ENCODE measurements around the gene SLC16A12.
A peak's percentile ranks its signal among the peaks of the same experiment; 100 is the strongest.
"Not testable (repeated sequence)": the region's sequence is repeated elsewhere in the genome, so short reads cannot be mapped to it uniquely, and the experiment has no call there.

Gene SLC16A12

DNA sequence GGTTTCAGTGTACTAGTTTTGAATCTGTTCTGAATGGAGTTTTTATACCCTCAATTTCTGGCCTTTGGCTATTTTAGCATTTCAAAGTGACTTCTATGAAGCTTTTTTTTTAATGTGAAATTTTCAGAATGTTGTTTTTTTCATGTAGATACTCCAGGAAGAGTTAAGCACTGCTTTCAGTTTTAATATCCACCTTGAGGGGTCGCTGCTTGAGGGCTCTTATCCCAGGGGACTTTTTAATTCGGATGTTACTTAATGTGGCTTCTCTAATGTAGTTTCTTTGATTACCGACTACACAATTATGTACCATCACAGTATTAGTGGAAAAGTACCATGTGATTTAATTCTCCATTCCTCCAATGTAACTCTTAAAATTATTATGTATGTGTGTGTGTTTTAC is 115.8 kb downstream of the SLC16A12 start:
- no peak for DNase-seq (ENCODE audit: low read depth in 3 of 3)

DNA sequence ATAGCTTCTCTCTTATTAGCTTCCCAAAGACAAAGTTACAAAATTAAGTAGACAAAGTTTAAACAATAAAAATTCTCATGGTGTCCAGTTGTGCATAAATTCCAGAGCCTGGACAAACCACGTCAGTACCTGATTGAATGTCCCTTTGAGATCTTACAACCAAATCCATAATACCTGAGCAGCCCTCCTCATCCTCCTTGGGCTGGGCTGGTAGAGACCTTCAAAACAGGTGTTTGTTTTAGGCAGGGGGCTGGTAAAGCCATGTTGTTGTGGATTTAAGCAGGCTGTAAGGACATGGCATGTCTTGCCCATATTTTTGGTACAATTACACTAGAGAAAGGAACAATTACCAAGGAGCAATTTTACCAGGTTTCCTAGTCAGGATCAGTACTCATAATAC is 118.9 kb downstream of the SLC16A12 start:
- DNase-seq (ENCODE audit: low read depth in 3 of 3): no peak

DNA sequence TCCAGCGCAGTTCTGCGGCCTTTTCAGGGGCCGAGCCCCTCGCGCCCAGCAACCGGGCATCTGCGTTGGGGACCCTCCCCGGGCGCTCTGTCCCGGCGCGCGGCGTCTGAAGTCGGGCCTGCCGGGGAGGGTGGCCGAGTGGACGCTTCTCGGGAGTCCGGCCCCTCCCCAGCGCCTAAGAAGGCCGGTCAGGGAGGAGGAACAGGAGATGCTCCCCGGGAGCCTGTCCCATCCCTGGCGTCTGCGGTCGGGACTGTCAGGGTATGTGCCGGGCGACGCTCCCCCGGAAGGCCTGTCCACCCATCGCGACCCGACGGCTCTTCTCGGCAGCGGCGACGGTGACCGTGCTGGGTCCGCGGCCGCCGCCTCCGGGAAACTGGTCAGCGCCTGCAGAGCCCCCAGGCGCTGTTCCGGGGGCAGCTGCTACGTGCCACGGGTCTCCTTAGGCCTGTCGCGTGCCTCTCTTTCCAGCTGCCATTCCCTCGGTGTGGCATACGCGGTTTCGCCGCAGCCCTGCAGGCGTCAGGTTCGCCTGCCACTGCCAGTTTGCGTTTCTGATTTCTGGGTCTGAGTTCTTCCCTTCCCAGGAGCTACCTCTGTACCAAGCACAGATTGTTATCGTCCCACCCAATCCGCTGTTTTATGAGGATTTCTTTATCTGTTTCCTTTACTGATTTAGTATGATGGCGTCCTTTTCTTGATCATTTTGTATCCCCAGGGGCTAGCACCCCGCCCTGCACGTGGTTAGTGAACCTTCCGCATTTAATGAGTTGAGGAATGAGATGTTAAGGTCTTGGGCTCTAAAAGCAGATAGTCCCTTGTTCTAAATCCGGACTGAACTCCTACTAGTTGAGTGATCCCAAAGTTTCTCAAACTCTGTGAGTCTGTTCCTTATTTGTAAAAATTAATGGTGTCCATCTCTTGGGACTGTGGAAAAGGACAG is 120.2 kb downstream of the SLC16A12 start:
- DNase-seq (ENCODE audit: low read depth in 3 of 3): peak in 1 of 3 experiments; percentile 29

DNA sequence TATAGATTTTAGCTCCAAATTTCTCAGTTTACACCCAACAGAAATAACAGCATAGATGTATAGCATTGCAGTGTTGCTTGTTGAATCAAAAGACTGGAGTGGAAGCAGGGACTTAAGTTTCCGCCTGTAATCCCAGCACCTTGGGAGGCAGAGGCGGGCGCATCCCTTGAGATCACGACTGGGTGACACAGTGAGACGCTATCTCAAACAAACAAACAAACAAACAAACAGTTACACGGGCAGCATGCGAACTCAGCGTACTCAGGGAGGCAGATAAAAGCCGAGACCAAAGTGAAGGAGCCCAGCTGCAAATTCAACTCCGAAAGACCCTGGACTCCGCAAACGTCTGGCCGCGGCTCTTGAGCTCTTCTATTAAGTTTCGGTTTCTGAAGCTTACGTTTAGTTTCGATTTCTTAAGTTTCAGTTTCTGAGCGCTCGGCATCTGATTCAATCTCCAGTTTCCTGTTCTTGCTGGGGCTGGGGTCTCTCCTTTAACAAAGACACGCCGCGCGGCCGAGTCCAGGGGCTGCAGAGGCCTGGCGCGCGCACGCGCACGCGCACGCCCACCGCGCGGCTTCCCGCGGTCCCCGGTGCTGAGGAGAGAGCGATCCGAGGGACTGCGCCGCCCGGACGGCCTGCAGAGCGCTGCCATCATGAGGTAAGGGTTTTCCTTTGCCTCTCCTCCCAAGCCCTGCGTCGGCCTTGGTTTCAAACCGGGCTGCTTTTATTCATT is 121.1 kb downstream of the SLC16A12 start, which contains the start of gene IFIT5:
Gene IFIT5, plus strand, starts transcription at position 423 of the 733 bp plus-strand sequence. Its CDS starts 231 bp downstream, at position 654.
- DNase-seq (ENCODE audit: low read depth in 3 of 3): peak; percentile 23 to 47 (median 26)

DNA sequence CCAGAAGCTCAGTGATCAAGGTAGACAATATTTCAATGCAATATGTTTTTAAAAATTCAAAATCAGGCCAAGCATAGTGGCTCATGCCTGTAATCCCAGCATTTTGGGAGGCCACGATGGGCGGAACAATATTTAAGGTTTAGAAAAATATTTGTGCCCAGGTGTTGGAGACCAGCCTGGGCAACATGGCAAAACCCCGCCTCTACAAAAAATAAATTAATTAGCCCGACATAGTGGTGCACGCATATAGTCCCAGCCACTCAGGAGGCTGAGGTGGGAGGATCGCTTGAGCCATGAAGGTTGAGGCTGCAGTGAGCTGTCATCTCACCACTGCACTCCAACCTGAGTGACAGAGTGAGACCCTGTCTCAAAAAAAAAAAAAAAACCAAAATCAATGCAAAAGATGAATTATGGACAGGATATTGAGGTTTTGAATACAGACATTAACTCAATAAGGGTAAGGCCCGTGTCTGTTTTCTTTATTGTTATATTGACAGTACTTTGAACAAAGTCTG is 121.9 kb downstream of the SLC16A12 start:
- no peak for DNase-seq (ENCODE audit: low read depth in 3 of 3)

DNA sequence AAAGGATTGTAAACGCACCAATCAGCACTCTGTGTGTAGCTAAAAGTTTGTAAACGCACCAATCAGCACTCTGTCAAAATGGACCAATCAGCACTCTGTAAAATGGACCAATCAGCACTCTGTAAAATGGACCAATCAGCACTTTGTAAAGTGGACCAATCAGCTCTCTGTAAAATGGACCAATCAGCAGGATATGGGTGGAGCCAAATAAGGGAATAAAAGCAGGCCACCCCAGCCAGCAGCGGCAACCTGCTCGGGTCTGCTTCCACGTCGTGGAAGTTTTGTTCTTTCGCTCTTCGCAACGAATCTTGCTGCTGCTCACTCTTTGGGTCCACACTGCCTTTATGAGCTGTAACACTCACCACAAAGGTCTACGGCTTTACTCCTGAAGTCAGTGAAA is 123.1 kb downstream of the SLC16A12 start:
- DNase-seq (ENCODE audit: low read depth in 3 of 3): peak in 1 of 3 experiments; percentile 4

DNA sequence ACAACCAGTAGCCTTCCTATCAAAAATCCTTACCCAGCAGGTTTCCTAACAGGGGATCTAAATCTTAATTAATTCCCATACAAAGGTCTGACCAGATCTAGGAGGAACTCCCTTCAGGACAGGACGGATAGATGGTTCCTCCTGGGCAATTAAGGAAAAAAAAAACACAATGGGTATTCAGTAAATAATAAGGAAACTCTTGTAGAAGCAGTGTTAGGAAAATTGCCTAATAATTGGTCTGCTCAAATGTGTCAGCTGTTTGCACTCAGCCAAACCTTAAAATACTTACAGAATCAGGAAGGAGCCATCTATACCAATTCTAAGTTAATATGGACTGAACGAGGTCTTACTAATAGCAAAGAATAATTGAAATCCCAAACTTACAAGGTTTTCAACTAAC is 124.3 kb downstream of the SLC16A12 start:
- DNase-seq (ENCODE audit: low read depth in 3 of 3): not testable (repeated sequence)

DNA sequence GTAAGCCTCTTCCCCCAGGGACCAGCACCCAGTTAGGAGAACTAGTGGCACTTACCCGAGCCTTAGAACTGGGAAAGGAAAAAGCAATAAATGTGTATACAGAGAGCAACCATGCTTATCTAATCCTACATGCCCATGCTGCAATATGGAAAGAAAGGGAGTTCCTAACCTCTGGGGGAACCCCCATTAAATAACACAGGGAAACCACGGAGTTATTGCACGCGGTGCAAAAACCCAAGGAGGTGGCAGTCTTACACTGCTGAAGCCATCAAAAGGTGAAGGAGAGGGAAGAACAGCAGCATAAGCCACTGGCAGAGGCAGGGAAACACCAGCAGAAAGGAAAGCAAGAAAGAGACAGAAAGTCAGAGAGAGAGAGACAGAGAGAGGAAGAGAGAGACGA is 124.8 kb downstream of the SLC16A12 start:
- not testable (repeated sequence) for DNase-seq (ENCODE audit: low read depth in 3 of 3)

DNA sequence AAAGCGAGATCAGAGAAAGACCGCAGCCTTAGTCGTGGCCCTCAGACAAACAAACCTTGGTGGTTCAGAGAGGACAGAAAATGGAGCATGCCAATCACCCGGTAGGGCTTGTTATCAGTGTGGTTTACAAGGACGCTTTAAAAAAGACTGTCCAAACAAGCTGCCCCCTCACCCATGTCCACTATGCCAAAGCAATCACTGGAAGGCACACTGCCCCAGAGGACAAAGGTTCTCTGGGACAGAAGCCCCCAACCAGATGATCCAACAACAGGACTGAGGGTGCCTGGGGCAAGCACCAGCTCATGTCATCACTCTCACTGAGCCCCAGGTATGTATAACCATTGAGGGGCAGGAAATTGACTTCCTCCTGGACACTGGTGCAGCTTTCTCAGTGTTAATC is 126.1 kb downstream of the SLC16A12 start:
- DNase-seq (ENCODE audit: low read depth in 3 of 3): not testable (repeated sequence)

DNA sequence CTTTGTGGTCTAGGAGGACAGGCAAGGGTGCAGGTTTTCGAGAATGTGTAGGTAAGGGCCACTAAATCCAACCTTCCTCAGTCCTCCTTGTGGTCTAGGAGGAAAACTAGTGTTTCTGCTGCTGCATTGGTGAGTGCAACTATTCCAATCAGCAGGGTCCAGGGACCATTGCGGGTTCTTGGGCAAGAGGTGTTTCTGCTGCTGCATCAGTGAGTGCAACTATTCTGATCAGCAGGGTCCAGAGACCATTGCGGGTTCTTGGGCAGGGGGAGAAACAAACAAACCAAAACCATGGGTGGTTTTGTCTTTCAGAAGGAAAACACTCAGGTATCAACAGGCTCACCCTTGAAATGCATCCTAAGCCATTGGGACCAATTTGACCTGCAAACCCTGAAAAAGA is 127.6 kb downstream of the SLC16A12 start:
- not testable (repeated sequence) for DNase-seq (ENCODE audit: low read depth in 3 of 3)

DNA sequence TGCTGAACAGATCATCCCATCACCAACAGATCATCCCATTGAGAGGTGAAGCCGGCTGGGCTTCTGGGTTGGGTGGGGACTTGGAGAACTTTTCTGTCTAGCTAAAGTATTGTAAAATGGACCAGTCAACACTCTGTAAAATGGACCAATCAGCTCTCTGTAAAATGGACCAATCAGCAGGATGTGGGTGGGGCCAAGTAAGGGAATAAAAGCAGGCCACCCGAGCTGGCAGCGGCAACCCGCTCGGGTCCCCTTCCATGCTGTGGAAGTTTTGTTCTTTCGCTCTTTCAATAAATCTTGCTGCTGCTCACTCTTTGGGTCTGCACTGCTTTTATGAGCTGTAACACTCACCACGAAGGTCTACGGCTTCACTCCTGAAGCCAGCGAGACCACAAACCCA is 129.2 kb downstream of the SLC16A12 start:
- not testable (repeated sequence) for DNase-seq (ENCODE audit: low read depth in 3 of 3)

DNA sequence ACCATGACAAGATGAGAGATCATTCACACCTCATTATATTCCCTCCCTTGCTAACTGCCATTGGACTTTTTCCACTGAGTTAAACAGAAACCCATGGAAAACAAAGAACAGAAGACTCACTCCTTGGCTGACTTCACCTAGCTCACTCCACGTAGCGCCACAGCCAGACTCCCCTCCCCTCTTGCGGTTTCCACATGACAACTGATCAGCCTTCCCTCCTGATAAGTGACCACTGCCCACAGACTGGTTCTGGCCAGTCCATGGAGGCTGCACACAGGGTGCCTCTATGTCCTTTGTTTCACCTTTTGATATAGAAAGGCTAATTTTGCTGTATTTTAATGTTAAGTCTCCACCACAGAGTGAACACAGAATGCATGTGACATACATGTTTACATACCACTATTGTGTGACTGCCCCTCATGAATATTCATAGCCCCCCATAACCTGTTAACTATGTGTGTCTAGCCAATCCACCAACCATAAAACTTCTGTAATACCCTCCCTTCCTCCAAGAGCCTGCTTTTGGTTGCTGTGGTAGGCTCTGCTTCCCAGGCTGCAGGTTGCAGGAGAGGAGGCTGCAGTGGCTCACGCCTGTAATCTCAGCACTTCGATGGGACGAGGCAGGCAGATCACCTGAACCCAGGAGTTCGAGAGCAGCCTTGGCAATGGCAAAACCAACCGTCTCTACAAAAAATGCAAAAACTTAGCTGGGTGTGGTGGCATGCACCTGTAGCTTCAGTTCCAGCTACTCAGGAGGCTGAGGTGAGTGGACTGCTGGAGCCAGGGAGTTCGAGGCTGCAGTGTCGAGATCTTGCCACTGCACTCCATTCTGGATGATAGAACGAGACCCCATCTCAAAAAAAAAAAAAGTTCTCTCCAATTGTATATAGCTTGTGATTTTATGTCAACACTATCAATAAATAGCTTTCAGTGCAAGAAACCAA is 131.0 kb downstream of the SLC16A12 start:
- no peak for DNase-seq (ENCODE audit: low read depth in 3 of 3)

DNA sequence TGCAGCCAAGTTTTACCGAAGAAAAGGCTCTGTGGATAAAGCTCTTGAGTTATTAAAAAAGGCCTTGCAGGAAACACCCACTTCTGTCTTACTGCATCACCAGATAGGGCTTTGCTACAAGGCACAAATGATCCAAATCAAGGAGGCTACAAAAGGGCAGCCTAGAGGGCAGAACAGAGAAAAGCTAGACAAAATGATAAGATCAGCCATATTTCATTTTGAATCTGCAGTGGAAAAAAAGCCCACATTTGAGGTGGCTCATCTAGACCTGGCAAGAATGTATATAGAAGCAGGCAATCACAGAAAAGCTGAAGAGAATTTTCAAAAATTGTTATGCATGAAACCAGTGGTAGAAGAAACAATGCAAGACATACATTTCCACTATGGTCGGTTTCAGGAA is 132.4 kb downstream of the SLC16A12 start:
- no peak for DNase-seq (ENCODE audit: low read depth in 3 of 3)

DNA sequence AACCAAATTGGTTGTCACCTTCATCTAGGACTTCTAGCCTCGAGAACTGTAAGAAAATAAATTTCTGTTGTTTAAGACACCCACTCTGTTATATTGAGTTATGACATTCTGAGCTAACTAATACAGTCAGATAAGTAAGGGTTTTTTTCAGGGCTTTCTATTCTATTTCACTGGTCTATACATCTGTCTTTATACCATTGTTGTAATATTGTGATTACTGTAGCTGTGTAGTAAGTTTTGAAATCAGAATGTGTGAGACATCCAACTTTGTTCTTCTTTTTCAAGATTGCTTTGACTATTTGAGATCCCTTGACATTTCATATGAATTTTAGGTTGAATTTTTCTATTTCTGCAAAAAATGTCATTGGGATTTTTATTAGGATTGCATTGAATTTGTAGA is 135.4 kb downstream of the SLC16A12 start:
- no peak for DNase-seq (ENCODE audit: low read depth in 3 of 3)

DNA sequence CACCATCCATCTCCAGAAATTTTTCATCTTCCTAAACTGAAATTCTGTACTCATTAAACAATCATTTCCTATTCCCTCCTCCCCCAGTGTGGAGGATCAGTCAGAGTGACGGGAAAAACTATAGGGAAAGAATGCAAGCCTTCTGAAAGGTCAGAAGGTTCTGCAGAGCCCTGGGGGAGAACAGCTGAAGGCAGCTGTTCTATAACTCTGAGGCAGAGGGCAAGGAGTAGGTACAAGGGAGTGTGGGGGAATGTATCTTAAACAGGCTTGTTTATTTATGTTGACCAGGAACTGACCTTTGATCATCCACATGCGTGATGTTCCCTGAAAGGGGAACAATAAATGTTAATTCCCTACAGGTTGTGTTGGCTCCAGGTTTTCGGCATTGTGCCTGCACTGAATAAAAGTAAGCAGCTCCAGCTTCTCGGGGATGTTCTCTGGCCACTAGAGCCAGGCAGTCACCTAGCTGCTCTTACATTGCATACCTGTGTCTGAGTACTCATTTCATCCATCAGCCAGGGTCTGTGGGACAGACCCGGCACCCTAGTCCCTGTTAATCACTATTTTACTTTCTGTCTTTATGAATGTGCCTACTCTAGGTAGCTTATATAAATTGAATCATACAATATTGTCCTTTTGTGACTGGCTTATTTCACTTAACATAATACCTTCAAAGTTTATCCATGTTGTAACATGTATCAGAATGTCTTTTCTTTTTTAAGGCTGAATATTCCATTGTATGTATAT is 137.2 kb downstream of the SLC16A12 start:
- no peak for DNase-seq (ENCODE audit: low read depth in 3 of 3)

DNA sequence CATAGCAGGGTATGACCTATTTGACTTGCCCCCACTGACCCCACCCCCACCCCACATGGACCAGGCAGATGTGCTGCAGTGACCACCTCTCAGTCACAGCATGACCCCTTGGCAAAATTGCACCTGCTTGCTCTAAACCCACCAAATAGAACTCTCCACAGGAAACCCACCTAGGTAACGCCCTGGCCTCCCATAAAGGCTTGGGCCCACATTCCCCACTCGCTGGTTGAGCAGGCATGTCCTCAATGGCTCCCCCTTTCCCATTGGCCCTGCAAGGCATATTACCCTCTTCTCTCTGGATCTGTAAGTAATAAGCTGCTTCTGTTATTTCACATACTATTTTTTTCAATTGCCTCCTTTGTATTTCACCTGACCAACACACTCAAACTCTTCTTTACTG is 140.3 kb downstream of the SLC16A12 start:
- no peak for DNase-seq (ENCODE audit: low read depth in 3 of 3)

DNA sequence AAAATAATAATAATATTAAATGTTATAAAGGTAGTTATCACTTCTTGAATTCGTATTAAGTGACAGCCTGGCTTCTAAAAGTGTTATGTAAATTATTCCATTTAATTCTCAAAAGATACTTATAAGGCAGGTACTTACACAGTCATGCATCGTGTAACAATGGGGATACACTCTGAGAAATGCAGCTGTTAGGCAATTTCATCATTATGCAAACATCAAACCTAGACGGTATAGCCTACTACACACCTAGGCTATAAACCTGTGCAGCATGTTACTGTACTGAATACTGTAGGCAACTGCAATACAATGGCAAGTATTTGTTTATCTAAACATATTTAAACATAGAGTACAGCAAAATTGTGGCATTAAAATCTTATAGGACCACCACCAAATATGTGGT is 141.5 kb downstream of the SLC16A12 start:
- DNase-seq (ENCODE audit: low read depth in 3 of 3): no peak

DNA sequence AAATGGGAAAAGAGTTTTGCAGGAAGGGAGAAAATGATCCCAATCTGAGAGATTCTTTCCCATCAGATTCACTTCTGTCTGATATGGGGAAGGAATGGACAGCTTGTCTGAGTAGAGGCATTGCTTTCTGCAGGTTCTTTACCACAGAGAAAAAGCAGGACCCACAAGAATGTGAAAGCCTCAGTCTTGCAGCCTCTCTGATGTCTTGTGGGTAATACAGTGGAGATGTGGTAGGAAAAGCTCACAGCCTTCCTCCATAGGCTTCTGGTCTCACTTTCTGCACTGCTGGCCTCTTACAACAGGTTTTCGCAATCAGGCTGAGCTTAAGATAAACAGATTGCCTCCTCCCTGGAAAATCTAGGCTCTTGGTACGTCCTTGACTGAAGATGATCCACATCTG is 142.4 kb downstream of the SLC16A12 start:
- no peak for DNase-seq (ENCODE audit: low read depth in 3 of 3)

DNA sequence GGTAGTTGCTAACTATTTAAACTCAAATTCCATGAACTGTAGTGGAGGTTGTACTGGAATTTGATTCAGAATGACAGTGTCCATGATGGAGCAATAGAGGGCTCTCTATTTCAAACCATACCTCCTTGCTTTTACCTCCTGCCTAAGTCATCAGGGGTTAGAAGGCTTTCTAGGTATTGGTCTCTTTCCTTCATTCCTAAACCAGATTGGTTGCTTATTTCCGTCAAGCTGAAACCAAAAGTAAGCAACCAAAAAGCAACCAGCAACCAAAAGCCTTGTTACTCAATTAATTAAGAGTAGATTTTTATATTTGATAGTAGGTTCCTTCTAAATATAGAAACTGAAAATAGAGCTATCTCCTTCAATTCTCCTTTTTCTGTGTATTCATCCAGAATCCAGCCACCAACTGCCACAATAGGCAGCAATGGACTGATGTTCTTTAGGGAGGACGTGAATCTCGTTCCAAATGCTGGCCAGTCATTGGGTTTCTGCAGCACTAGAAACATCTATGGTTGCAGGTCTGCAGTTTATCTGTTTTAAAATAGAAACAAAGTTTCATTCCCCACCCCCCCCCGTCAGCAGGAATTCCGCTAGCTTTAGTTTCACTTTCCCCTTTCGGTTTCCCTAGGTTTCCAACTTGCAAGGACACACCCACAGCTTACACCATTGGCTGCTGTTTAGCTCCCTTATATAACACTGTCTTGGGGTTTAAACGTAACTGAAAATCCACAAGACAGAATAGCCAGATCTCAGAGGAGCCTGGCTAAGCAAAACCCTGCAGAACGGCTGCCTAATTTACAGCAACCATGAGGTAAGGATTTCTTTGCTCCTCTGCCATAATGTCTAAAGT is 143.3 kb downstream of the SLC16A12 start, which contains the start of gene IFIT1:
Gene IFIT1, plus strand, starts transcription at position 717 of the 850 bp plus-strand sequence. Its CDS starts 90 bp downstream, at position 807.
- peak in 1 of 3 experiments; percentile 12 for DNase-seq (ENCODE audit: low read depth in 3 of 3)

DNA sequence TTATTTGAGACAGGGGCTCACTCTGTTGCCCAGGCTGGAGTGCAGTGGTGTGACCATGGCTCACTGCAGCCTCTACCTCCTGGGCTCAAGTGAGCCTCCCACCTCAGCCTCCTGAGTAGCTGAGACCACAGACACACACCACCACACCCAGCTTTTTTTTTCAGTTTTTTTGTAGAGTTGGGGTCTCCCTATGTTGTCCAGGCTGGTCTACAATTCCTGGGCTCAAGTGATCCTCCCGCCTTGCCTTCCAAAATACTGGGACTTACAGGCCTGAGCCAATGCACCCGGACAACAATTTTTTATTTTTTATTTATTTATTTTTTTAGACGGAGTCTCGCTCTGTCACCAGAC is 144.2 kb downstream of the SLC16A12 start:
- not testable (repeated sequence) for DNase-seq (ENCODE audit: low read depth in 3 of 3)

Measured in stimulated activated CD4-positive, alpha-beta T cell treated with anti-CD3 and anti-CD28 coated beads, TNF-alpha, amount 100 ng/mL, for 24 hours (primary cell).